K562 (cell line): ENCODE measurements around the gene CSTF1. TPM values are rescaled to one million over a fixed set of nuclear protein-coding genes. Genes with fewer than 3 reads are reported as not detected.

ENCODE experiments used
- CREB3 ChIP-seq: fragments of 450-650 bp; conservative IDR thresholded peaks from 2 replicates; pipeline ENCODE4 v1.6.1; 2016; ENCODE audit warnings: missing genetic modification characterization, low read depth, mild to moderate bottlenecking, missing compliant biosample characterization, moderate library complexity
- CREM ChIP-seq: IDR thresholded peaks from 2 replicates; pipeline ENCODE4 v1.6.1; 2014; ENCODE audit warnings: antibody characterized with exemption, low read depth
- CTBP1 ChIP-seq: fragments of 450-650 bp; IDR thresholded peaks from 2 replicates; pipeline ENCODE4 v1.6.1; 2016; ENCODE audit warnings: borderline replicate concordance
- ETV1 ChIP-seq: fragments of 450-650 bp; conservative IDR thresholded peaks from 2 replicates; pipeline ENCODE4 v1.6.1; 2016; ENCODE audit warnings: missing genetic modification characterization, control low read depth, low read depth, missing compliant biosample characterization
- FOXM1 ChIP-seq, 2 experiments: fragments of 450-650 bp in 1 of 2; sonication (generic) in 1 of 2; formaldehyde crosslinking in 1 of 2; IDR thresholded peaks; 2 replicates each; pipeline versions ENCODE4 v1.6.1 to v1.9.0; 2017 to 2022; ENCODE audit warnings: low read depth in 2 of 2, mild to moderate bottlenecking in 2 of 2, missing genetic modification reagents in 1 of 2, moderate library complexity in 1 of 2
- HOXB6 ChIP-seq: fragments of 250-450 bp; sonication (Bioruptor Pico); IDR thresholded peaks from 2 replicates; pipeline ENCODE4 v1.5.1; 2022; ENCODE audit warnings: mild to moderate bottlenecking, borderline replicate concordance
- ILF3 ChIP-seq: fragments of 450-650 bp; IDR thresholded peaks from 2 replicates; pipeline ENCODE4 v1.6.1; 2018; ENCODE audit warnings: antibody characterized with exemption, mild to moderate bottlenecking, moderate library complexity, borderline replicate concordance
- IRF2 ChIP-seq: sonication (generic); formaldehyde crosslinking; IDR thresholded peaks from 2 replicates; pipeline ENCODE4 v1.8.1; 2022; ENCODE audit warnings: mild to moderate bottlenecking, missing genetic modification reagents
- JUND ChIP-seq, 2 experiments: IDR thresholded peaks; 2 replicates in 1 of 2; 3 replicates in 1 of 2; pipeline ENCODE4 v1.6.1; 2011; ENCODE audit warnings: borderline replicate concordance in 2 of 2, low read depth in 2 of 2, low read length in 2 of 2, improper control_type of control experiment in 1 of 2, missing biosample characterization in 1 of 2, missing genetic modification characterization in 1 of 2, missing genetic modification reagents in 1 of 2
- MLLT1 ChIP-seq, 2 experiments: fragments of 450-650 bp; IDR thresholded peaks; 2 replicates each; pipeline ENCODE4 v1.6.1; 2016
- MYNN ChIP-seq, 2 experiments: sonication (generic); formaldehyde crosslinking in 1 of 2; IDR thresholded peaks; 2 replicates each; pipeline versions ENCODE4 v1.5.0 to v1.6.1; 2016 to 2020; ENCODE audit warnings: antibody characterized with exemption in 1 of 2, missing genetic modification reagents in 1 of 2
- SETDB1 ChIP-seq: IDR thresholded peaks from one replicate; pipeline ENCODE4 v1.6.1; 2012; ENCODE audit warnings: low read length, control low read depth, inconsistent platforms
- SMARCC2 ChIP-seq: fragments of 450-650 bp; IDR thresholded peaks from 2 replicates; pipeline ENCODE4 v1.6.1; 2017; ENCODE audit warnings: antibody characterized with exemption, moderate library complexity, mild to moderate bottlenecking, low read depth
- SRF ChIP-seq, 2 experiments: fragments of 250-450, 450-650 bp in 1 of 2; sonication (Bioruptor Pico) in 1 of 2; sonication (generic) in 1 of 2; formaldehyde crosslinking; IDR thresholded peaks; 2 replicates each; pipeline versions ENCODE4 v1.5.0 to v1.5.1; 2020 to 2022; ENCODE audit warnings: mild to moderate bottlenecking in 1 of 2, missing genetic modification reagents in 1 of 2
- TCFL5 ChIP-seq: fragments of 250-450 bp; sonication (Bioruptor Pico); conservative IDR thresholded peaks from 2 replicates; pipeline ENCODE4 v1.6.1; 2021; ENCODE audit warnings: mild to moderate bottlenecking, moderate library complexity, matching md5 sums
- YBX1 ChIP-seq: fragments of 450-650 bp; IDR thresholded peaks from 2 replicates; pipeline ENCODE4 v1.7.1; 2016; ENCODE audit warnings: mild to moderate bottlenecking
- ZNF431 ChIP-seq: sonication (generic); formaldehyde crosslinking; IDR thresholded peaks from 2 replicates; pipeline ENCODE4 v1.8.0; 2022; ENCODE audit warnings: mild to moderate bottlenecking, missing genetic modification reagents
- ZNF512 ChIP-seq: IDR thresholded peaks from 2 replicates; pipeline ENCODE4 v1.6.1; 2016; ENCODE audit warnings: missing genetic modification characterization, missing compliant biosample characterization
- ZNF766 ChIP-seq: fragments of 200-800 bp; sonication (Bioruptor generic); conservative IDR thresholded peaks from 2 replicates; pipeline ENCODE4 v1.6.1; 2016; ENCODE audit warnings: missing genetic modification characterization, missing compliant biosample characterization
- polyA plus RNA-seq, 8 experiments: library from polyadenylated mRNA; depleted of rRNA in 4 of 8; stranded (reverse) in 5 of 8; unstranded in 3 of 8; fragments of >200 nt; fragmentation: Nextera tagmentation in 2 of 8; fragmentation: Illumina TruSeq in 1 of 8; extraction: Ambion mirVana in 2 of 8; extraction: Trizol in 1 of 8; gene quantifications; 2 replicates each; pipeline versions ENCODE4 v1.2.1 to v1.2.3, GENCODE V29; 2011 to 2014; ENCODE audit warnings: inconsistent platforms in 1 of 8, missing spikeins in 1 of 8
- total RNA-seq, 7 experiments: library from RNA; depleted of rRNA in 6 of 7; stranded (reverse); fragments of >200 nt in 6 of 7; fragmentation: Illumina TruSeq in 2 of 7; extraction: Trizol in 2 of 7; gene quantifications; 2 replicates each; pipeline versions ENCODE4 v1.2.1 to v1.2.3, GENCODE V29; 2011 to 2021; ENCODE audit warnings: low replicate concordance in 1 of 7
- TF ChIP-seq, protein P1 (sequence below): fragments of 450-650 bp; IDR thresholded peaks from 2 replicates; pipeline ENCODE4 v1.6.1; 2016

CSTF1 gene
- total and polyA plus RNA-seq, 9 of the 15 experiments (the other 6 are each of a cell fraction or from before 2014, with no cell fraction given) = 30.8 to 110 (median 53.4) TPM

GRCh38 chr20:56414842-56415765 lies 22.7 kb downstream of the CSTF1 start (continued):
- TF ChIP-seq ZNF766 (no peak), CTBP1 (peak; percentile 85), IRF2 (no peak), MLLT1 (IDR thresholded peaks at IDR 0.05) (no peak), ETV1 (no peak), SETDB1 (no peak), JUND (IDR thresholded peaks at IDR 0.05; ENCODE audit: borderline replicate concordance, low read depth, low read length) (peak; percentile 83), JUND (tag; IDR thresholded peaks at IDR 0.05; ENCODE audit: borderline replicate concordance, low read depth, low read length) (peak; percentile 70; the same call in 2 of the 3 replicates), FOXM1 (IDR thresholded peaks at IDR 0.05; ENCODE audit: low read depth) (no peak), FOXM1 (CRISPR knock-in tag; IDR thresholded peaks at IDR 0.05; ENCODE audit: low read depth) (no peak), CREM (peak; percentile 88), SMARCC2 (no peak), ZNF512 (tag) (no peak), YBX1 (no peak), ZNF431 (no peak), HOXB6 (CRISPR knock-in tag) (no peak), SRF (CRISPR knock-in tag; IDR thresholded peaks at IDR 0.05) (no peak), TCFL5 (no peak), MYNN (IDR thresholded peaks at IDR 0.05) (no peak), MYNN (CRISPR knock-in tag; IDR thresholded peaks at IDR 0.05) (no peak), CREB3 (tag) (no peak), ILF3 (no peak)
- TF ChIP-seq, protein P1, sequence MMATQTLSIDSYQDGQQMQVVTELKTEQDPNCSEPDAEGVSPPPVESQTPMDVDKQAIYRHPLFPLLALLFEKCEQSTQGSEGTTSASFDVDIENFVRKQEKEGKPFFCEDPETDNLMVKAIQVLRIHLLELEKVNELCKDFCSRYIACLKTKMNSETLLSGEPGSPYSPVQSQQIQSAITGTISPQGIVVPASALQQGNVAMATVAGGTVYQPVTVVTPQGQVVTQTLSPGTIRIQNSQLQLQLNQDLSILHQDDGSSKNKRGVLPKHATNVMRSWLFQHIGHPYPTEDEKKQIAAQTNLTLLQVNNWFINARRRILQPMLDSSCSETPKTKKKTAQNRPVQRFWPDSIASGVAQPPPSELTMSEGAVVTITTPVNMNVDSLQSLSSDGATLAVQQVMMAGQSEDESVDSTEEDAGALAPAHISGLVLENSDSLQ = no peak
